Endothelial cell of umbilical vein (primary cell): ENCODE data around the gene CCDC86. TPM values are rescaled to one million over a fixed set of nuclear protein-coding genes. Genes with fewer than 3 reads are reported as not detected.
A peak's percentile ranks its signal among the peaks of the same experiment; 100 is the strongest.

ENCODE experiments used
- BruUV-seq: library from RNA; stranded (reverse); fragments of 400-500 nt; replicated peaks from 2 replicates; lab custom pipeline; 2021; lab: Mats Ljungman, UMichigan
- CTCF ChIA-PET: fragments of 300-600, 350-600 bp; sonication (Branson Sonifier 250); formaldehyde crosslinking; loops from one replicate; lab custom pipeline; 2021; ENCODE audit warnings: antibody characterized with exemption, inconsistent platforms; lab: Charles Lee
- POLR2A ChIA-PET: fragments of 300-600, 350-600 bp; sonication (Branson Sonifier 250); formaldehyde crosslinking; loops from one replicate; lab custom pipeline; 2021; ENCODE audit warnings: antibody characterized with exemption, inconsistent platforms; lab: Charles Lee
- DNase-seq: peaks from one replicate; pipeline ENCODE4 v3.0.0-alpha.2; 2011; ENCODE audit warnings: low read depth, low spot score
- FAIRE-seq: peaks from 2 replicates; lab custom pipeline; 2011; peaks lifted over from hg19 to GRCh38; lab: Jason Lieb, UNC
- H2AFZ ChIP-seq: 2 replicates; pipeline ENCODE4 v1.6.0; 2012; ENCODE audit warnings: low read depth, low read length, control low read depth, inconsistent platforms
- H3K27ac ChIP-seq: 2 replicates; pipeline ENCODE4 v1.5.1; 2011; ENCODE audit warnings: low read depth, mild to moderate bottlenecking, control low read depth, low read length, moderate library complexity; ENCODE audit not compliant: insufficient read depth
- H3K27me3 ChIP-seq, 2 experiments: 2 replicates each; pipeline versions ENCODE4 v1.6.0 to v1.6.1; 2011; ENCODE audit warnings: low read length in 2 of 2, mixed read lengths in 1 of 2; ENCODE audit not compliant: control insufficient read depth in 2 of 2, insufficient read depth in 2 of 2
- H3K36me3 ChIP-seq, 2 experiments: 2 replicates in 1 of 2; 3 replicates in 1 of 2; pipeline ENCODE4 v1.5.1; 2011; ENCODE audit warnings: low read length in 2 of 2, mild to moderate bottlenecking in 1 of 2, moderate library complexity in 1 of 2; ENCODE audit not compliant: control insufficient read depth in 2 of 2, insufficient read depth in 2 of 2; ENCODE audit errors: extremely low read depth in 1 of 2
- H3K4me1 ChIP-seq: 3 replicates; pipeline ENCODE4 v1.5.1; 2011; ENCODE audit warnings: mild to moderate bottlenecking, low read length; ENCODE audit not compliant: control insufficient read depth, insufficient read depth; ENCODE audit errors: extremely low read depth
- H3K4me2 ChIP-seq: 2 replicates; pipeline ENCODE4 v1.6.1; 2011; ENCODE audit warnings: low read length, control low read depth, mixed read lengths; ENCODE audit not compliant: insufficient read depth
- H3K4me3 ChIP-seq, 3 experiments: fragments of 200-600 bp in 1 of 3; sonication (generic), shearing (Covaris generic) in 1 of 3; replicated peaks in 1 of 3; 2 replicates each; pipeline ENCODE4 v1.5.1; 2011 to 2016; ENCODE audit warnings: control low read depth in 3 of 3, low read length in 3 of 3, mild to moderate bottlenecking in 2 of 3, inconsistent platforms in 1 of 3, low read depth in 1 of 3, moderate library complexity in 1 of 3; ENCODE audit not compliant: insufficient read depth in 1 of 3
- H3K79me2 ChIP-seq: 2 replicates; pipeline ENCODE4 v1.6.0; 2012; ENCODE audit warnings: low read length, inconsistent platforms; ENCODE audit not compliant: control insufficient read depth, insufficient read depth
- H3K9ac ChIP-seq: replicated peaks from 2 replicates; pipeline ENCODE3; 2011; ENCODE audit warnings: low read length, control low read depth; ENCODE audit not compliant: insufficient read depth; ENCODE audit errors: extremely low read depth
- H3K9me1 ChIP-seq: replicated peaks from 3 replicates; pipeline ENCODE4 v1.6.0; 2011; ENCODE audit warnings: mild to moderate bottlenecking, low read length; ENCODE audit not compliant: control insufficient read depth, insufficient read depth; ENCODE audit errors: extremely low read depth
- H3K9me3 ChIP-seq: replicated peaks from 2 replicates; pipeline ENCODE4 v1.5.1; 2012; ENCODE audit warnings: low read length, inconsistent platforms; ENCODE audit not compliant: control insufficient read depth, insufficient read depth
- H4K20me1 ChIP-seq: replicated peaks from 2 replicates; pipeline ENCODE3; 2011; ENCODE audit warnings: mild to moderate bottlenecking, low read length; ENCODE audit not compliant: control insufficient read depth, insufficient read depth; ENCODE audit errors: extremely low read depth
- EZH2 ChIP-seq: IDR thresholded peaks from 2 replicates; pipeline ENCODE4 v1.6.1; 2012; ENCODE audit warnings: borderline replicate concordance, low read depth, mild to moderate bottlenecking, moderate library complexity, low read length, inconsistent platforms; ENCODE audit not compliant: severe bottlenecking
- GATA2 ChIP-seq: IDR thresholded peaks from 2 replicates; pipeline ENCODE4 v1.7.0; 2011; ENCODE audit warnings: low read depth, mild to moderate bottlenecking, moderate library complexity, mixed read lengths, low read length; ENCODE audit not compliant: insufficient read length, insufficient read depth
- POLR2AphosphoS5 ChIP-seq: IDR thresholded peaks from 2 replicates; pipeline ENCODE4 v1.6.1; 2012; ENCODE audit warnings: low read depth, mild to moderate bottlenecking, control low read depth, low read length, moderate library complexity; ENCODE audit not compliant: insufficient read depth
- dilution Hi-C: fragments of 300-500 bp; cut with MboI; formaldehyde crosslinking; loops from one replicate; pipeline ENCODE4 v1.15.0; 2019; ENCODE audit warnings: low sequenced_read_pairs; ENCODE audit not compliant: extremely low pct_ligation_motif_present
- intact Hi-C: fragments of 100-400 bp; cut with micrococcal nuclease; formaldehyde crosslinking; loops from one replicate; pipeline ENCODE4 v1.10.0; 2022
- polyA plus RNA-seq, 4 experiments: library from polyadenylated mRNA; depleted of rRNA in 3 of 4; stranded (reverse) in 3 of 4; unstranded in 1 of 4; fragments of >200 nt; gene quantifications; 2 replicates each; pipeline versions ENCODE4 v1.2.1 to v1.2.3, GENCODE V29; 2011 to 2012; ENCODE audit warnings: missing spikeins in 1 of 4
- total RNA-seq: library from RNA; stranded (reverse); gene quantifications from 2 replicates; pipeline ENCODE4 v1.2.3, GENCODE V29; 2021
- TF ChIP-seq, protein P1 (sequence below), 2 donors: IDR thresholded peaks; 1 replicate in 1 of 2; 2 replicates in 1 of 2; pipeline ENCODE4 v1.5.1; 2011; ENCODE audit warnings: low read length in 2 of 2, mild to moderate bottlenecking in 2 of 2, moderate library complexity in 2 of 2, control low read depth in 1 of 2, inconsistent platforms in 1 of 2, low read depth in 1 of 2; ENCODE audit not compliant: insufficient read depth in 1 of 2; ENCODE audit errors: extremely low read depth in 1 of 2

CCDC86 gene
- total and polyA plus RNA-seq, 2 donors (not counting 3 experiments of a cell fraction or from before 2014, with no cell fraction given): 29.8 to 60.8 TPM

DNA sequence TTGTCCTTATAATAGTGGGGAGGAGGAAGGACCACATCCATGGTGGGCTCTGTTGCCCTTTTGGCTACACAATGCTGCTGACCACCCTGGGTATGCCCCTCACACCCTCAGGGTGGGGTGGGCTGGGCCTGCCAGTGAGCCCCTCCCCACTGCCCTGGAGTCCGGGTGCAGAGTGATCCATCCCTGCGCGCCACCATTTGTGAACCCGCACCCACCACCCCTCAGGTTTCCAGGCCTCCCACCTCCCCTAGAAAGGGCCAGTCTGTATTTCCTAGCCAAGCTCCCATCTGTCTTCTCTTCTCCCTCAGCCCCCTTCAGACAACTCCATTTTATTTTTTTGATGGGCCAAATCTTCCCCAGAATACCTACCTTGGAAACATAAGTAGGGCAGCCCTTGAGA, 31.8 kb upstream of the CCDC86 start:
- BruUV-seq: no TSS peak
- POLR2A ChIA-PET: no interaction called here
- dilution Hi-C loops: no loop called here

DNA sequence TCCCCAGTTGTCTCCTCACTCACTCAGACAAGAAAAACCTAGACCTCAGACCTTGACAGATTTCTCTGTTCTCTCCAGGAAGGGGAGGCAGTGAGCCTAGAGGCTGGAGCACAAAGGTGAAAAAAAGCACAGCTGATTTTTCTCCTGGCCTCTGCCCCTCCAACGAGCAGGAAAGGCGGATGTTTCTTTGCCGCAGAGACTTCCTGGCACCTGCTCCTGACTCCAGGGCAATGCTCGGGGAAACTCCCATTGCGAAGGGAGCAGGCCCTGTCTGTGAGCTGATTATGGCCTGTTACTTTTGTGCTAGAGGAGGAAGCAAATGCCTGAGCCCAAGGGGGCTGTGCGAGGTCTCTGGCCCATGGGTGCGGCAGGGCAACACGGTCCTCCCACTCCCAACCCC, 31.3 kb upstream of the CCDC86 start:
- TF ChIP-seq, protein P1, sequence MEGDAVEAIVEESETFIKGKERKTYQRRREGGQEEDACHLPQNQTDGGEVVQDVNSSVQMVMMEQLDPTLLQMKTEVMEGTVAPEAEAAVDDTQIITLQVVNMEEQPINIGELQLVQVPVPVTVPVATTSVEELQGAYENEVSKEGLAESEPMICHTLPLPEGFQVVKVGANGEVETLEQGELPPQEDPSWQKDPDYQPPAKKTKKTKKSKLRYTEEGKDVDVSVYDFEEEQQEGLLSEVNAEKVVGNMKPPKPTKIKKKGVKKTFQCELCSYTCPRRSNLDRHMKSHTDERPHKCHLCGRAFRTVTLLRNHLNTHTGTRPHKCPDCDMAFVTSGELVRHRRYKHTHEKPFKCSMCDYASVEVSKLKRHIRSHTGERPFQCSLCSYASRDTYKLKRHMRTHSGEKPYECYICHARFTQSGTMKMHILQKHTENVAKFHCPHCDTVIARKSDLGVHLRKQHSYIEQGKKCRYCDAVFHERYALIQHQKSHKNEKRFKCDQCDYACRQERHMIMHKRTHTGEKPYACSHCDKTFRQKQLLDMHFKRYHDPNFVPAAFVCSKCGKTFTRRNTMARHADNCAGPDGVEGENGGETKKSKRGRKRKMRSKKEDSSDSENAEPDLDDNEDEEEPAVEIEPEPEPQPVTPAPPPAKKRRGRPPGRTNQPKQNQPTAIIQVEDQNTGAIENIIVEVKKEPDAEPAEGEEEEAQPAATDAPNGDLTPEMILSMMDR (IDR thresholded peaks at IDR 0.05; ENCODE audit: extremely low read depth in 1 of 2, insufficient read depth in 1 of 2, low read depth in 1 of 2, low read length in 2 of 2): no peak
- TF ChIP-seq POLR2AphosphoS5: peak; percentile 40
- Histone ChIP-seq H4K20me1 (no peaks in the 10 kb centered on the region), H3K27me3 (no peaks in the 10 kb centered on the region), H3K9me1 (no peaks in the 10 kb centered on the region), H3K79me2 (no peaks in the 10 kb centered on the region), H3K9ac (no peak overlapping the region), H3K27ac (peak overlapping the region; percentile 44), H2AFZ (peak overlapping the region; percentile 59), H3K4me3 (no peak overlapping the region), H3K36me3 (no peaks in the 10 kb centered on the region), H3K9me3 (no peaks in the 10 kb centered on the region), H3K4me2 (no peak overlapping the region), H3K4me1 (peaks cover 12% of the 10 kb centered on the region)
- FAIRE-seq (peak; percentile 96), DNase-seq (peak; percentile 82)
- BruUV-seq: no TSS peak
- dilution Hi-C loops (no loop called here), intact Hi-C loops (loop anchor here (1.0 kb wide), 2 partner anchors 23 to 25 kb away; no protein-coding TSS in a partner anchor)
- CTCF ChIA-PET: interaction anchor here (0.7 to 1.4 kb wide), 3 partner anchors 8 to 89 kb away, joined by 3 to 17 read pairs (median 4); no protein-coding TSS in a partner anchor
- POLR2A ChIA-PET: no interaction called here

More for the DNA sequence above, 31.8 kb upstream of the CCDC86 start:
- H3K4me3 ChIP-seq: no peak overlapping the region
- no peaks in the 10 kb centered on the region for H3K9me3 ChIP-seq
- intact Hi-C loops: loop anchor here (1.0 kb wide), 2 partner anchors 23 to 25 kb away; no protein-coding TSS in a partner anchor
- H3K79me2 ChIP-seq: no peaks in the 10 kb centered on the region
- H3K36me3 ChIP-seq: no peaks in the 10 kb centered on the region
- no peaks in the 10 kb centered on the region for H4K20me1 ChIP-seq
- no peak for DNase-seq
- H3K4me2 ChIP-seq: no peak overlapping the region
- peak overlapping the region; percentile 42 for H3K27ac ChIP-seq
- H2AFZ ChIP-seq: peak overlapping the region; percentile 59
- H3K27me3 ChIP-seq: no peaks in the 10 kb centered on the region
- CTCF ChIA-PET: interaction anchor here (1.3 to 1.4 kb wide), 2 partner anchors 21 to 89 kb away, joined by 4 to 17 read pairs; no protein-coding TSS in a partner anchor
- peaks cover 12% of the 10 kb centered on the region for H3K4me1 ChIP-seq
- no peak overlapping the region for H3K9ac ChIP-seq
- no peak for FAIRE-seq
- no peaks in the 10 kb centered on the region for H3K9me1 ChIP-seq
- TF ChIP-seq EZH2 (no peak), GATA2 (no peak)
